Measurements from ENCODE around the gene C1orf159.

DNA sequence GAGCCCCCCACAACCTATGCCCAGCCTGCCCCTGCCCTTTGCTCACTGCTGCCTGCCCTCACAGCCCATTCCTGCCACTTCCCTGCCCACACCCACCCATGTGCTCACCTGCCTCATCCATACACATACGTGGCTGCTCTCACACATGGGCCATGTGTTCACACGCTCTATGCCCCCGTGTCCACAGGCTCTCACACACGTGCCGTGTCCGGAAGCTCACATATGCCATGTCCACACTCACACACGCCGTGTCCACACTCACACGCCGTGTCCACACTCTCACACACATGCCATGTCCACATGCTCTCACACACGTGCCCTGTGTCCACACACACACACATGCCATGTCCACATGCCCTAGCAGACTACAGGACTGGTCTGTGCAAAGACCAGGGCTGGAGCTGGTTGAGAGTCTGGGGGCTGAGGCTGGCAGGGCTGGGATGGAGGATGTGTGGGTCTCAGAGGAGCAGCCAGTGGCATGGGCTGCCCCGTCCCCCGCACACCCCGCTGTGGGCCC is 41.2 kb downstream of the C1orf159 start:
- TF ChIP-seq EZH2phosphoT487 (IDR thresholded peaks at IDR 0.05; ENCODE audit: low read length) (no peak), EZH2 (optimal IDR thresholded peaks at IDR 0.05; ENCODE audit: low read depth, low read length) (no peak)
- TF ChIP-seq, protein P1, sequence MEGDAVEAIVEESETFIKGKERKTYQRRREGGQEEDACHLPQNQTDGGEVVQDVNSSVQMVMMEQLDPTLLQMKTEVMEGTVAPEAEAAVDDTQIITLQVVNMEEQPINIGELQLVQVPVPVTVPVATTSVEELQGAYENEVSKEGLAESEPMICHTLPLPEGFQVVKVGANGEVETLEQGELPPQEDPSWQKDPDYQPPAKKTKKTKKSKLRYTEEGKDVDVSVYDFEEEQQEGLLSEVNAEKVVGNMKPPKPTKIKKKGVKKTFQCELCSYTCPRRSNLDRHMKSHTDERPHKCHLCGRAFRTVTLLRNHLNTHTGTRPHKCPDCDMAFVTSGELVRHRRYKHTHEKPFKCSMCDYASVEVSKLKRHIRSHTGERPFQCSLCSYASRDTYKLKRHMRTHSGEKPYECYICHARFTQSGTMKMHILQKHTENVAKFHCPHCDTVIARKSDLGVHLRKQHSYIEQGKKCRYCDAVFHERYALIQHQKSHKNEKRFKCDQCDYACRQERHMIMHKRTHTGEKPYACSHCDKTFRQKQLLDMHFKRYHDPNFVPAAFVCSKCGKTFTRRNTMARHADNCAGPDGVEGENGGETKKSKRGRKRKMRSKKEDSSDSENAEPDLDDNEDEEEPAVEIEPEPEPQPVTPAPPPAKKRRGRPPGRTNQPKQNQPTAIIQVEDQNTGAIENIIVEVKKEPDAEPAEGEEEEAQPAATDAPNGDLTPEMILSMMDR (IDR thresholded peaks at IDR 0.05; ENCODE audit: low read length): no peak
